ENCODE results near the gene TRAPPC10. TPM values are rescaled to one million over a fixed set of nuclear protein-coding genes. Genes with fewer than 3 reads are reported as not detected.

TRAPPC10 gene
- total and polyA plus RNA-seq, 2 of the 8 experiments (the other 6 are each of a cell fraction or from before 2014, with no cell fraction given): 18.5 to 29.8 TPM

DNA sequence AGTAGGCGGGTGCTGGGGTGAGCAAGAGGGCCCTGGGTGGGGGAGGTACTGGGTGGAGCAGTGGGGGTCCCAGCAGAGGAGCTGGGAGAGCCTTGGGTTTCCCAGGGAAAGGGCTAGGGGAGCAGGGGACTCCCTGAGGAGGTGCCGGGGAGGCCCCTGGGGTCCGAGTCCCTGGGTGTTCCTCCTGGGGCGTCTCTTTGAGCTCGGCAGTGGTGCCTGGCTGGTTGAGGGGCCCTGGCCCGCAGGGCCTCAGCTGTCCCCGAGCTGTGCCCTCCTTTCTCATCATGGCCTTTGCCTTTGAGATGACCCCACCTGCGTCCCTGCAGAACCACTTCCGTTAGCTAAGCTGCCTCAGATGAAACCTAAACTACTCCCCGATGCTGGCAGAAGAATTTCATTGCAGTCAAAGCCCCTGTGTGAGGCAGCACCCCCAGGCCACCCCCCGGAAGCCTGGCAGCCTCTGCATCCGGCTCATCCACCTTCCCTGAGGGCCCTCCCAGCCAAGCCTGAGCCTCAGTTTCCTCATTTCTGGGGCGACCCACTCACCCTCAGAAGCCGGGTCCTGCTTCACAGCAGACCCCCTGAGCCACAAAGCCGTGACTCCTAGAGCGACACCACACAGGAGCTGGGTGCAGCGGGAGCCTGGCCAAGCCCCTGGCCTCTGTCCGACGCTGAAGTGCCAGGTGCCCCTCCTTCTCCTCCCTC, 43.5 kb upstream of the TRAPPC10 start (continued):
- TF ChIP-seq SUZ12 (IDR thresholded peaks at IDR 0.05; ENCODE audit: low read length): no peak
- no peak for TF ChIP-seq BACH1 (IDR thresholded peaks at IDR 0.05; ENCODE audit: low read length)
- no peak for TF ChIP-seq POLR2A (IDR thresholded peaks at IDR 0.05; ENCODE audit: control extremely low read depth in 1 of 2, low read depth in 2 of 2, low read length in 2 of 2)
